A549 (cell line): Measurements from ENCODE around the gene PI4K2A. TPM values are rescaled to one million over a fixed set of nuclear protein-coding genes. Genes with fewer than 3 reads are reported as not detected.

Experiments
- ATAC-seq, 2 experiments: fragments of 200-7000 bp in 1 of 2; fragments of >200 bp in 1 of 2; cut with Nextera tagmentation in 1 of 2; cut with Tn5 transposase in 1 of 2; 3 replicates each; pipeline versions ENCODE4 v1.8.0 to v1.9.1; 2018 to 2020; ENCODE audit warnings: mild to moderate bottlenecking in 1 of 2, moderate library complexity in 1 of 2
- CTCF ChIA-PET: fragments of 300-600 bp; sonication (Branson Sonifier 250); formaldehyde crosslinking; extraction: SDS; loops from one replicate; lab custom pipeline; 2021; ENCODE audit warnings: antibody characterized with exemption, inconsistent platforms; lab: Yijun Ruan, JAX
- POLR2A ChIA-PET: fragments of 350-600 bp; formaldehyde crosslinking; extraction: SDS; loops from one replicate; lab custom pipeline; 2021; ENCODE audit warnings: antibody characterized with exemption, inconsistent platforms; lab: Yijun Ruan, JAX
- DNase-seq, 2 experiments: peaks; one replicate each; pipeline versions ENCODE4 v3.0.0 to v3.0.0-alpha.2; 2011 to 2016; ENCODE audit warnings: low read depth in 1 of 2, low spot score in 1 of 2
- FAIRE-seq: peaks from 2 replicates; lab custom pipeline; 2011; peaks lifted over from hg19 to GRCh38; lab: Jason Lieb, UNC
- H3K27ac ChIP-seq, 2 experiments: fragments of >200 bp; sonication (Bioruptor Twin); formaldehyde crosslinking; 3 replicates each; pipeline ENCODE4 v1.5.1; 2016 to 2017
- H3K4me1 ChIP-seq: fragments of >200 bp; sonication (Bioruptor Twin); formaldehyde crosslinking; 3 replicates; pipeline ENCODE4 v1.6.1; 2016
- H3K4me2 ChIP-seq: fragments of >200 bp; sonication (Bioruptor Twin); formaldehyde crosslinking; 3 replicates; pipeline ENCODE4 v1.6.1; 2016
- H3K4me3 ChIP-seq: fragments of >200 bp; sonication (Bioruptor Twin); formaldehyde crosslinking; 3 replicates; pipeline ENCODE4 v1.5.1; 2016
- H3K9me3 ChIP-seq: fragments of >200 bp; sonication (Bioruptor Twin); formaldehyde crosslinking; 3 replicates; pipeline ENCODE4 v1.6.1; 2016
- CEBPB ChIP-seq, 2 experiments: fragments of >200 bp in 1 of 2; sonication (Bioruptor Twin) in 1 of 2; formaldehyde crosslinking in 1 of 2; IDR thresholded peaks; 2 replicates each; pipeline ENCODE4 v1.6.1; 2012 to 2016
- ESRRA ChIP-seq: fragments of 150-350 bp; IDR thresholded peaks from 2 replicates; pipeline ENCODE4 v1.6.1; 2014; ENCODE audit warnings: mild to moderate bottlenecking, low read length, borderline replicate concordance
- HDAC2 ChIP-seq: fragments of 200-600 bp; sonication (generic); IDR thresholded peaks from 2 replicates; pipeline ENCODE4 v1.6.1; 2016
- HOXB13 ChIP-seq: fragments of 250-450 bp; sonication (Bioruptor Pico); IDR thresholded peaks from 2 replicates; pipeline ENCODE4 v1.5.0; 2020; ENCODE audit warnings: low read depth, mild to moderate bottlenecking, moderate library complexity
- JUNB ChIP-seq: fragments of >200 bp; sonication (Bioruptor Twin); formaldehyde crosslinking; IDR thresholded peaks from 2 replicates; pipeline ENCODE4 v1.6.1; 2016
- NFE2L2 ChIP-seq: fragments of 150-350 bp; conservative IDR thresholded peaks from 2 replicates; pipeline ENCODE4 v1.6.1; 2014; ENCODE audit warnings: low read length
- RFX5 ChIP-seq: fragments of 450-650 bp; IDR thresholded peaks from 2 replicates; pipeline ENCODE4 v1.7.1; 2014; ENCODE audit warnings: antibody characterized with exemption, mild to moderate bottlenecking, moderate library complexity
- ZC3H11A ChIP-seq: fragments of 450-650 bp; IDR thresholded peaks from 2 replicates; pipeline ENCODE4 v1.6.1; 2014; ENCODE audit warnings: antibody characterized with exemption, mild to moderate bottlenecking
- ZNF302 ChIP-seq: fragments of 250-450 bp; sonication (Bioruptor Pico); IDR thresholded peaks from 2 replicates; pipeline ENCODE4 v1.9.0; 2021; ENCODE audit warnings: inconsistent platforms, mild to moderate bottlenecking, moderate library complexity
- ZSCAN20 ChIP-seq: fragments of 250-450 bp; sonication (Bioruptor Pico); IDR thresholded peaks from 2 replicates; pipeline ENCODE4 v1.8.0; 2022; ENCODE audit warnings: mild to moderate bottlenecking, moderate library complexity
- WGBS: methylation state at CpG from one replicate; pipeline ENCODE4 v1.1.6; 2017; ENCODE audit errors: missing lambda C conversion rate; 5-methylcytosine and 5-hydroxymethylcytosine counted together
- polyA plus RNA-seq, 4 experiments: library from polyadenylated mRNA; depleted of rRNA in 3 of 4; stranded (reverse); fragments of >200 nt; fragmentation: RNase III in 1 of 4; extraction: RNeasy Plus Mini Kit Qiagen cat#74134 plus additional on column Dnase treatment in 1 of 4; gene quantifications; 2 replicates in 3 of 4; 3 replicates in 1 of 4; pipeline ENCODE4 v1.2.3, GENCODE V29; 2011 to 2017
- TF ChIP-seq, protein P1 (sequence below): fragments of 250-450 bp; sonication (Bioruptor Pico); IDR thresholded peaks from 2 replicates; pipeline ENCODE4 v1.5.0; 2021; ENCODE audit warnings: mild to moderate bottlenecking, moderate library complexity, borderline replicate concordance

The PI4K2A gene
- polyA plus RNA-seq, 2 of the 4 experiments (the other 2 are of a cell fraction), result 16.6 TPM

GRCh38 chr10:97721871-97722780 is 81.7 kb downstream of the PI4K2A start (continued):
- TF ChIP-seq, protein P1, sequence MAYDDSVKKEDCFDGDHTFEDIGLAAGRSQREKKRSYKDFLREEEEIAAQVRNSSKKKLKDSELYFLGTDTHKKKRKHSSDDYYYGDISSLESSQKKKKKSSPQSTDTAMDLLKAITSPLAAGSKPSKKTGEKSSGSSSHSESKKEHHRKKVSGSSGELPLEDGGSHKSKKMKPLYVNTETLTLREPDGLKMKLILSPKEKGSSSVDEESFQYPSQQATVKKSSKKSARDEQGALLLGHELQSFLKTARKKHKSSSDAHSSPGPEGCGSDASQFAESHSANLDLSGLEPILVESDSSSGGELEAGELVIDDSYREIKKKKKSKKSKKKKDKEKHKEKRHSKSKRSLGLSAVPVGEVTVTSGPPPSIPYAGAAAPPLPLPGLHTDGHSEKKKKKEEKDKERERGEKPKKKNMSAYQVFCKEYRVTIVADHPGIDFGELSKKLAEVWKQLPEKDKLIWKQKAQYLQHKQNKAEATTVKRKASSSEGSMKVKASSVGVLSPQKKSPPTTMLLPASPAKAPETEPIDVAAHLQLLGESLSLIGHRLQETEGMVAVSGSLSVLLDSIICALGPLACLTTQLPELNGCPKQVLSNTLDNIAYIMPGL (CRISPR knock-in tag), result no peak
- TF ChIP-seq JUNB (no peak), RFX5 (no peak), HDAC2 (no peak)

DNA sequence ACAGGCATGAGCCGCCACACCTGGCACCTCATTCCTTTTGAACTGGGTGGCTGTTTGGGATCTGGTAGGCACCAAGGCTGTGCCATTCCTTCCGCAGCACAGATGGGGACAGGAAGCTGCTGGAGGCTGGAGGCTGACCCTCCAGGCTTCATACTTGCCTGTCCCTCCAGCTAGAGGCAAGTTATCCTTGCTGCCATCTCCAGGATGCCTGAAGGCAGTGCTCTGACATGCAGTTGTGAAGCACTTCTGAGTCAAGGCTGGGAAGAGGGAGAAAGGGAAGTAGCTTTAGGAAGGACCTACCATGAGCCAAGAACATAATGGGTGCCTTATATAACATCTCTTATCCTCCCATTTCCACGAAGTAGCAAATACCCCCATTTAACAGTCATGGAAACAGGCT is 82.5 kb downstream of the PI4K2A start:
- Histone ChIP-seq H3K4me2 (no peak overlapping the region), H3K4me3 (no peak overlapping the region), H3K4me1 (peaks cover 41% of the 10 kb centered on the region), H3K9me3 (peaks cover 2% of the 10 kb centered on the region; the same call in 1 of the 3 replicates), H3K27ac (no peak overlapping the region)
- 78% methylated on average over 3 of the region's 3 CpGs for WGBS
- ChIA-PET POLR2A (interaction anchor here (2.7 to 3.1 kb wide), 2 partner anchors 9 to 14 kb away, joined by 15 to 38 read pairs; partner anchors contain the start of genes MARVELD1 and ZFYVE27), CTCF (interaction anchor here (0.5 to 36.9 kb wide), 7 partner anchors 8 to 133 kb away, joined by 4 to 1127 read pairs (median 9); partner anchors contain the start of genes AVPI1, C10orf62, MARVELD1 and ZFYVE27)
- FAIRE-seq, result no peak
- peak in 1 of 2 experiments; percentile 8; a peak in 1 of 6 replicates for ATAC-seq
- DNase-seq, result peak in 1 of 2 experiments; percentile 30
- TF ChIP-seq HOXB13 (CRISPR knock-in tag) (no peak), ZSCAN20 (CRISPR knock-in tag) (no peak), ZC3H11A (no peak), ESRRA (no peak), ZNF302 (CRISPR knock-in tag) (no peak)
- TF ChIP-seq, protein P1 (CRISPR knock-in tag), result no peak

GRCh38 chr10:97724341-97724941 is 84.0 kb downstream of the PI4K2A start:
- POLR2A ChIA-PET, result interaction anchor here (0.6 to 3.1 kb wide), 7 partner anchors 10 to 149 kb away, joined by 3 to 38 read pairs (median 4); partner anchors contain the start of genes AVPI1, MARVELD1 and ZFYVE27
- Histone ChIP-seq H3K9me3 (peaks cover 2% of the 10 kb centered on the region; the same call in 1 of the 3 replicates), H3K4me1 (peaks cover 27% of the 10 kb centered on the region), H3K4me3 (no peak overlapping the region), H3K4me2 (peak overlapping the region; percentile 1; the same call in 1 of the 3 replicates)
- WGBS, result 34% methylated on average over 5 of the region's 5 CpGs
- FAIRE-seq (no peak), ATAC-seq (peak; percentile 60 to 81)
- peak in 1 of 2 experiments; percentile 52; a peak in 1 of 4 replicates for TF ChIP-seq CEBPB (IDR thresholded peaks at IDR 0.05)
- no peak for TF ChIP-seq NFE2L2
- TF ChIP-seq, all 56 proteins: peak for 1
- CTCF ChIA-PET, result interaction anchor here (0.8 to 36.9 kb wide), 9 partner anchors 10 to 173 kb away, joined by 3 to 1127 read pairs (median 4); partner anchors contain the start of genes AVPI1, MARVELD1 and ZFYVE27
- DNase-seq, result peak in 1 of 2 experiments; percentile 50
- H3K27ac ChIP-seq, result peak overlapping the region; percentile 43 to 45; a peak in 4 of 6 replicates

Other genes with a start within 250 kb of the PI4K2A start
- 38.1 and 40.8 TPM in 2 replicates for gene RRP12, start 239.3 kb upstream of the PI4K2A start, polyA plus RNA-seq (2011; rRNA removed)
- 37.0 to 43.9 TPM (median 37.9 TPM) in 3 replicates for gene RRP12, start 239.3 kb upstream of the PI4K2A start, polyA plus RNA-seq (2017; fragmentation: RNase III; extraction: RNeasy Plus Mini Kit Qiagen cat#74134 plus additional on column Dnase treatment)
- 459 and 516 TPM in 2 replicates for gene PGAM1, start 214.5 kb upstream of the PI4K2A start, polyA plus RNA-seq (2011; rRNA removed)
- gene PGAM1, start 214.5 kb upstream of the PI4K2A start, polyA plus RNA-seq (2017; fragmentation: RNase III; extraction: RNeasy Plus Mini Kit Qiagen cat#74134 plus additional on column Dnase treatment), result 516 to 557 TPM (median 525 TPM) in 3 replicates
- gene EXOSC1, start 194.7 kb upstream of the PI4K2A start, polyA plus RNA-seq (2011; rRNA removed), result 64.0 and 71.7 TPM in 2 replicates
- gene EXOSC1, start 194.7 kb upstream of the PI4K2A start, polyA plus RNA-seq (2017; fragmentation: RNase III; extraction: RNeasy Plus Mini Kit Qiagen cat#74134 plus additional on column Dnase treatment), result 54.0 to 54.8 TPM (median 54.8 TPM) in 3 replicates
- 57.0 and 71.6 TPM in 2 replicates for gene ZDHHC16, start 194.5 kb upstream of the PI4K2A start, polyA plus RNA-seq (2011; rRNA removed)
- gene ZDHHC16, start 194.5 kb upstream of the PI4K2A start, polyA plus RNA-seq (2017; fragmentation: RNase III; extraction: RNeasy Plus Mini Kit Qiagen cat#74134 plus additional on column Dnase treatment), result 47.7 to 53.0 TPM (median 51.0 TPM) in 3 replicates
- gene MMS19, start 142.2 kb upstream of the PI4K2A start, polyA plus RNA-seq (2011; rRNA removed), result 65.6 and 83.4 TPM in 2 replicates
- gene MMS19, start 142.2 kb upstream of the PI4K2A start, polyA plus RNA-seq (2017; fragmentation: RNase III; extraction: RNeasy Plus Mini Kit Qiagen cat#74134 plus additional on column Dnase treatment), result 56.3 to 60.6 TPM (median 60.4 TPM) in 3 replicates
- gene UBTD1, start 141.7 kb upstream of the PI4K2A start, polyA plus RNA-seq (2011; rRNA removed), result 4.8 and 5.9 TPM in 2 replicates
- gene UBTD1, start 141.7 kb upstream of the PI4K2A start, polyA plus RNA-seq (2017; fragmentation: RNase III; extraction: RNeasy Plus Mini Kit Qiagen cat#74134 plus additional on column Dnase treatment), result 9.1 to 11.6 TPM (median 10.4 TPM) in 3 replicates
- gene ANKRD2, start 67.9 kb upstream of the PI4K2A start, polyA plus RNA-seq (2011; rRNA removed), result 0.90 and 1.5 TPM in 2 replicates
- 4.7 to 8.4 TPM (median 5.8 TPM) in 3 replicates for gene ANKRD2, start 67.9 kb upstream of the PI4K2A start, polyA plus RNA-seq (2017; fragmentation: RNase III; extraction: RNeasy Plus Mini Kit Qiagen cat#74134 plus additional on column Dnase treatment)
- gene HOGA1, start 56.3 kb upstream of the PI4K2A start, polyA plus RNA-seq (2011; rRNA removed), result 2.0 TPM in 2 replicates
- 3.1 to 3.5 TPM (median 3.1 TPM) in 3 replicates for gene HOGA1, start 56.3 kb upstream of the PI4K2A start, polyA plus RNA-seq (2017; fragmentation: RNase III; extraction: RNeasy Plus Mini Kit Qiagen cat#74134 plus additional on column Dnase treatment)
- gene C10orf62, start 51.0 kb upstream of the PI4K2A start, polyA plus RNA-seq (2011; rRNA removed), result 0.12 TPM in 1 of 2 replicates, not detected in the other
- 0.10 TPM in 1 of 3 replicates, not detected in the others for gene C10orf62, start 51.0 kb upstream of the PI4K2A start, polyA plus RNA-seq (2017; fragmentation: RNase III; extraction: RNeasy Plus Mini Kit Qiagen cat#74134 plus additional on column Dnase treatment)
- gene MORN4, start 7.2 kb upstream of the PI4K2A start, polyA plus RNA-seq (2011; rRNA removed), result 13.8 and 14.2 TPM in 2 replicates
- gene MORN4, start 7.2 kb upstream of the PI4K2A start, polyA plus RNA-seq (2017; fragmentation: RNase III; extraction: RNeasy Plus Mini Kit Qiagen cat#74134 plus additional on column Dnase treatment), result 8.3 to 10.9 TPM (median 8.9 TPM) in 3 replicates
- 48.7 and 64.1 TPM in 2 replicates for gene AVPI1, start 46.6 kb downstream of the PI4K2A start, polyA plus RNA-seq (2011; rRNA removed)
- 58.4 to 72.3 TPM (median 70.3 TPM) in 3 replicates for gene AVPI1, start 46.6 kb downstream of the PI4K2A start, polyA plus RNA-seq (2017; fragmentation: RNase III; extraction: RNeasy Plus Mini Kit Qiagen cat#74134 plus additional on column Dnase treatment)
- 29.1 and 30.9 TPM in 2 replicates for gene MARVELD1, start 73.1 kb downstream of the PI4K2A start, polyA plus RNA-seq (2011; rRNA removed)
- gene MARVELD1, start 73.1 kb downstream of the PI4K2A start, polyA plus RNA-seq (2017; fragmentation: RNase III; extraction: RNeasy Plus Mini Kit Qiagen cat#74134 plus additional on column Dnase treatment), result 27.4 to 31.7 TPM (median 31.3 TPM) in 3 replicates
- 17.1 and 20.2 TPM in 2 replicates for gene ZFYVE27, start 96.5 kb downstream of the PI4K2A start, polyA plus RNA-seq (2011; rRNA removed)
- 17.1 to 20.1 TPM (median 19.6 TPM) in 3 replicates for gene ZFYVE27, start 96.5 kb downstream of the PI4K2A start, polyA plus RNA-seq (2017; fragmentation: RNase III; extraction: RNeasy Plus Mini Kit Qiagen cat#74134 plus additional on column Dnase treatment)
- gene SFRP5, start 131.3 kb downstream of the PI4K2A start, polyA plus RNA-seq (2011; rRNA removed), result 0.50 and 0.79 TPM in 2 replicates
- gene SFRP5, start 131.3 kb downstream of the PI4K2A start, polyA plus RNA-seq (2017; fragmentation: RNase III; extraction: RNeasy Plus Mini Kit Qiagen cat#74134 plus additional on column Dnase treatment), result 0.83 to 1.3 TPM (median 1.2 TPM) in 3 replicates
- 0.62 and 1.1 TPM in 2 replicates for gene GOLGA7B, start 209.2 kb downstream of the PI4K2A start, polyA plus RNA-seq (2011; rRNA removed)
- gene GOLGA7B, start 209.2 kb downstream of the PI4K2A start, polyA plus RNA-seq (2017; fragmentation: RNase III; extraction: RNeasy Plus Mini Kit Qiagen cat#74134 plus additional on column Dnase treatment), result 0.98 to 1.5 TPM (median 1.4 TPM) in 3 replicates